ENCODE results near the gene SGPP1. TPM values are rescaled to one million over a fixed set of nuclear protein-coding genes. Genes with fewer than 3 reads are reported as not detected.

SGPP1 gene
- total and polyA plus RNA-seq, 2 of the 8 experiments (the other 6 are each of a cell fraction or from before 2014, with no cell fraction given), result 5.7 to 8.1 TPM

DNA sequence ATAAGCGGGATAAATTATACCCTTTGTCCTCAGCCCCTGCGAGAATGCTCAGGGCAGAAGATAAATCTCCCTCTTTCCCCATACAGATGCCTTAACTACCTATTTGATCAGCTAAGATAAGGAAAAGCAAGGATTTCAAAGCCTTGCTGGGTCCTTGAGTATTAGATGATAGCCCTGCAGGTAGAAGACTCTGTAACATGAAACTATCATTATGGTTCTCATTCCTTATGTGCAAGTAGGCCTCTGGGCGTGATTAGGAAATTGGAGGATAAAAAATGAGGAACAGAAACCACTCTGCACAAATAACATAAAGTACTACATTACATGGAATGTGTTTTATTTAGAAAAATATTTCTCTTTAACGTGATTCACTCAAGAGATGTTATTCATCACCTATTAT lies 71.7 kb downstream of the SGPP1 start:
- Histone ChIP-seq H3K9ac (replicated peaks in 1 of 4; ENCODE audit: extremely low read depth in 1 of 4, low read depth in 3 of 4, low read length in 3 of 4) (no peak overlapping the region), H2AFZ (ENCODE audit: low read length) (no peak overlapping the region), H3K4me2 (ENCODE audit: insufficient read depth in 1 of 2, low read depth in 2 of 2, low read length in 2 of 2) (no peak overlapping the region), H2BK120ac (replicated peaks; ENCODE audit: low read depth, low read length) (no peak overlapping the region), H2BK20ac (ENCODE audit: low read length) (no peak overlapping the region), H4K20me1 (replicated peaks in 1 of 2; ENCODE audit: control insufficient read depth in 1 of 2, insufficient read depth in 2 of 2, low read length in 2 of 2) (no peaks in the 10 kb centered on the region), H4K5ac (ENCODE audit: insufficient read length, low read depth, low read length) (no peak overlapping the region), H3K27ac (ENCODE audit: low read depth, low read length) (no peak overlapping the region), H3K4ac (replicated peaks; ENCODE audit: insufficient read length, low read depth, low read length) (no peak overlapping the region), H3K79me1 (ENCODE audit: low read depth, low read length) (no peaks in the 10 kb centered on the region), H4K91ac (replicated peaks; ENCODE audit: insufficient read length, low read length) (no peak overlapping the region), H2BK15ac (ENCODE audit: low read length) (no peak overlapping the region), H2BK5ac (ENCODE audit: low read depth, low read length) (no peak overlapping the region), H2BK12ac (ENCODE audit: low read depth, low read length) (no peak overlapping the region), H3K79me2 (ENCODE audit: control insufficient read depth in 1 of 2, insufficient read depth in 2 of 2, low read length in 2 of 2) (no peaks in the 10 kb centered on the region), H3K9me3 (ENCODE audit: insufficient read depth in 2 of 2, low read depth in 1 of 2, low read length in 1 of 2) (no peaks in the 10 kb centered on the region), H3K4me1 (replicated peaks in 1 of 4; ENCODE audit: control insufficient read depth in 3 of 4, insufficient read depth in 4 of 4, low read length in 3 of 4) (no peaks in the 10 kb centered on the region), H3K23me2 (ENCODE audit: low read depth, low read length) (no peaks in the 10 kb centered on the region), H3K4me3 (ENCODE audit: extremely low read depth in 1 of 4, insufficient read depth in 2 of 4, low read depth in 3 of 4, low read length in 4 of 4) (no peak overlapping the region), H2AK5ac (ENCODE audit: low read depth, low read length) (no peak overlapping the region), H3K23ac (ENCODE audit: insufficient read length) (no peak overlapping the region), H3K36me3 (ENCODE audit: control insufficient read depth in 2 of 4, insufficient read depth in 4 of 4, low read length in 3 of 4) (no peaks in the 10 kb centered on the region), H3K56ac (replicated peaks; ENCODE audit: insufficient read length, low read depth, low read length) (no peak overlapping the region), H3K18ac (ENCODE audit: extremely low read depth, low read length) (no peak overlapping the region), H4K8ac (ENCODE audit: extremely low read depth, insufficient read depth, low read length) (no peak overlapping the region), H3K14ac (ENCODE audit: insufficient read length) (no peak overlapping the region), H3K27me3 (replicated peaks in 1 of 4; ENCODE audit: control insufficient read depth in 3 of 4, extremely low read depth in 1 of 4, insufficient read depth in 3 of 4, low read length in 3 of 4) (no peaks in the 10 kb centered on the region)
- FAIRE-seq (no peak), DNase-seq (ENCODE audit: low read depth in 1 of 2, low spot score in 2 of 2) (no peak)
- CTCF ChIA-PET (ENCODE audit: partially characterized antibody), result interaction anchor here (0.6 to 1.0 kb wide), 3 partner anchors 14 to 317 kb away, joined by 3 to 4 read pairs (median 3); no protein-coding TSS in a partner anchor
- 87% methylated on average over 4 of the region's 4 CpGs; no CpG with 5 or more reads in 1 of the 2 experiments for WGBS, 2 experiments (ENCODE audit: extremely low coverage in 1 of 2, insufficient coverage in 1 of 2, insufficient read length in 1 of 2, insufficient replicate concordance in 2 of 2, low coverage in 1 of 2, low lambda C conversion rate in 2 of 2, missing lambda C conversion rate in 1 of 2)
- POLR2A ChIA-PET (ENCODE audit: partially characterized antibody), result interaction anchor here (1.0 kb wide), 1 partner anchor 14 kb away, joined by 3 read pairs; no protein-coding TSS in a partner anchor
- TF ChIP-seq BRCA1 (IDR thresholded peaks at IDR 0.05; ENCODE audit: low read depth, low read length), result no peak
